ENCODE data around the gene POLE2.
"Not testable (repeated sequence)": the region's sequence is repeated elsewhere in the genome, so short reads cannot be mapped to it uniquely, and the experiment has no call there.

POLE2 gene

GRCh38 chr14:49657500-49657899 is 30.5 kb downstream of the POLE2 start:
- not testable (repeated sequence) for DNase-seq

DNA sequence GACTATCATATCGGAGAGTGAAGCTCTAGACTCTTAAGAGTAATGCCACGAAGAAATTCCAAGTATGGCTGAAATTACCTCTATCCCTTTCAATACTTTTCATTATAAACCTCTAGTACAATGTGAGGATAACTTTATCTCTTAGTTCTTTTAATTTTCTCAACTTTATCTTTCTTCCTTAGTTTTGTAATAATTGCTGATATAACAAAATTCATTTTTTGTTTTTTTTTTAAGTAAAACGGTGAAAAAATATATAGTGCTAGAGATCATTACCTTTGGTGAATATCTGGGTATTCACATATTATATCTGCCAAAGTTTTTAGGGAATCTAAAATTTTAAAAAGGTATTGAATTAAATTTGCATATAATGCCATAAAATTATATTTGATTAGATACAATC is 33.5 kb downstream of the POLE2 start:
- DNase-seq = no peak

- DNase-seq = no peak
These were observed 34.5 kb downstream of the POLE2 start for GRCh38 chr14:49653508-49653907.

DNA sequence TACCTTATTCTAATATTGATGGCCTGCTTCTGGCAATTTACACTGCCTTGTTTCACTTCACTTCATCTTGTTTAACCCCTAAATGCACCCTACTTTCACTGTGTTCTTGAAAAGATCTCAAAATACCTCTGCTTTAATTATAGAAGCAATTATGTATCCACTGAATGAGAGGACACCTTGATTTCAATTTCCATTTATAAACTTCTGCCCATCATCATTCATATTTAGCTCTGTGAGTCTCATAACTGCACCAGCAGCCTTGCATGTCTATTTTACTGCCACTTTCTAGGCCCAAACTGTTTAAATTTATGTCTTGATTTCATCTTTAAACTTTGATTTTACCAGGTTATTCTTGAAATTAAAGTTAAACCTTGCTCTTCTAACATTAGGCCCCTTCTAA is 45.9 kb downstream of the POLE2 start:
- DNase-seq = no peak

GRCh38 chr14:49641697-49642129 is 46.3 kb downstream of the POLE2 start:
- DNase-seq = no peak

GRCh38 chr14:49640540-49641417 is 47.2 kb downstream of the POLE2 start:
- DNase-seq = no peak

GRCh38 chr14:49637534-49638078 is 50.4 kb downstream of the POLE2 start:
- DNase-seq = no peak

DNA sequence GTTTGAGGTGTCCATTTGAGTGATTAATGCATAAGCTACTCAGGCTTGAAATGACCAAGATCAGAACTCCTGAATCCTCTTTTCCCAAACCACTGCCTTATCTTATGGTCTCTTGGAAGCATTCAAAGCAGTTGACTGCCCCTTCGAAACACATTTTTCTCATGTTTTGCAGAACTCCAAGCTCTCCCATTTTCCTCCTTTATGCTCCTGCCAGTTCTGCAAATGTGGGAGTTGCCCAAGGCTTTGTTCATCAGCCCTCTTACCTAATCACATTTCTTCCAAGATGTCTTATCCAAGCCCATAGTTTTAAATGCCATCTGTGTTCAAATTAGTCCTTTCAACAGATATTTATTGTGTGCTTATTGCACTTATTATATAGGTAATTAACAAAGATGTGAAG is 51.1 kb downstream of the POLE2 start:
- DNase-seq = no peak

DNA sequence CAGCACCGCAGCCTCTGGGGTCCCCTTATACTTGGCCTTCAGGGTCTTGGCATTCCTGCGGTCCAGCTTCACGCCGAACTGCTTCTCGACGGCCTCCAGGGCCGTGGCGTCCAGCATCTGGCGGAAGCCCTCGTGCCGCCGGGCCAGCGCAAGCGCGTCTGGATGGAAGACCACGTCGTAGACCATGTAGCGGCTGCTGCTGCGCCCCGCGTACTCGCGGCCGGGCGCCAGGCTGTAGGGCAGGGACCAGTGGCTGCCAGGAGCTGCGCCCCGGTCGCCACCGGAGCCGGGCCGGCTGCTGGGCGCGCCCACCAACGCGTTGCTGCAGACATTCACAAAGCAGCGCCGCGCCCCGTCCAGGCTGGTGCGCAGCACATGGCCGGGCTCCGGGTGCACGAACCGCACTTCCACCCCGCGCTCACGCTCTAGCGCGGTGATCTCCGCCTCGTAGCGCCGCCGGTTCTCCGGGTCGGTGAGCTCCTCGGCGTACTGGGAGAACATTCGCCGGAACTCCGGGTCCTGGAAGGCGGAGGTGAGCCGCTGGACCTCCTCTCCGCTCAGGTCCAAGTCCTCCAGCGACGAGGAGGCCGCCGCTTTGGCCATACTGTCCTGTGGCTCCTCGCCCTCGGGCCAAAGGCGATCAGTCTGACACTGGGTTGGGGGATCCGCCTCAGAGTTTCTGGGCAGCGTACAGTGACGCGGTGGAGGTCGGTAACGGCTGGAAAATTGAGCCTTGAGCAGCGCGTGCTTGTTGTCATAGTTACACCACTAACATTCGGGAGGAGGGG is 53.3 kb downstream of the POLE2 start, which contains the start of gene DNAAF2:
Gene DNAAF2 (minus strand): TSS at position 698 of the 788 bp plus-strand sequence. CDS start 95 bp downstream, at position 603.
- peak; percentile 85 for DNase-seq

GRCh38 chr14:49633640-49634546 is 54.1 kb downstream of the POLE2 start:
- peak; percentile 97 for DNase-seq

GRCh38 chr14:49623941-49624839 is 63.8 kb downstream of the POLE2 start:
- DNase-seq = no peak

GRCh38 chr14:49623387-49623786 is 64.6 kb downstream of the POLE2 start:
- DNase-seq = no peak

DNA sequence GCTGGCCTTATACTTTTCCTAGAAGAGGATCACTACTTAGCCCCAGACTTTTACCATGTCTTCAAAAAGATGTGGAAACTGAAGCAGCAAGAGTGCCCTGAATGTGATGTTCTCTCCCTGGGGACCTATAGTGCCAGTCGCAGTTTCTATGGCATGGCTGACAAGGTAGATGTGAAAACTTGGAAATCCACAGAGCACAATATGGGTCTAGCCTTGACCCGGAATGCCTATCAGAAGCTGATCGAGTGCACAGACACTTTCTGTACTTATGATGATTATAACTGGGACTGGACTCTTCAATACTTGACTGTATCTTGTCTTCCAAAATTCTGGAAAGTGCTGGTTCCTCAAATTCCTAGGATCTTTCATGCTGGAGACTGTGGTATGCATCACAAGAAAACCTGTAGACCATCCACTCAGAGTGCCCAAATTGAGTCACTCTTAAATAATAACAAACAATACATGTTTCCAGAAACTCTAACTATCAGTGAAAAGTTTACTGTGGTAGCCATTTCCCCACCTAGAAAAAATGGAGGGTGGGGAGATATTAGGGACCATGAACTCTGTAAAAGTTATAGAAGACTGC is 65.9 kb downstream of the POLE2 start:
- DNase-seq = no peak

DNA sequence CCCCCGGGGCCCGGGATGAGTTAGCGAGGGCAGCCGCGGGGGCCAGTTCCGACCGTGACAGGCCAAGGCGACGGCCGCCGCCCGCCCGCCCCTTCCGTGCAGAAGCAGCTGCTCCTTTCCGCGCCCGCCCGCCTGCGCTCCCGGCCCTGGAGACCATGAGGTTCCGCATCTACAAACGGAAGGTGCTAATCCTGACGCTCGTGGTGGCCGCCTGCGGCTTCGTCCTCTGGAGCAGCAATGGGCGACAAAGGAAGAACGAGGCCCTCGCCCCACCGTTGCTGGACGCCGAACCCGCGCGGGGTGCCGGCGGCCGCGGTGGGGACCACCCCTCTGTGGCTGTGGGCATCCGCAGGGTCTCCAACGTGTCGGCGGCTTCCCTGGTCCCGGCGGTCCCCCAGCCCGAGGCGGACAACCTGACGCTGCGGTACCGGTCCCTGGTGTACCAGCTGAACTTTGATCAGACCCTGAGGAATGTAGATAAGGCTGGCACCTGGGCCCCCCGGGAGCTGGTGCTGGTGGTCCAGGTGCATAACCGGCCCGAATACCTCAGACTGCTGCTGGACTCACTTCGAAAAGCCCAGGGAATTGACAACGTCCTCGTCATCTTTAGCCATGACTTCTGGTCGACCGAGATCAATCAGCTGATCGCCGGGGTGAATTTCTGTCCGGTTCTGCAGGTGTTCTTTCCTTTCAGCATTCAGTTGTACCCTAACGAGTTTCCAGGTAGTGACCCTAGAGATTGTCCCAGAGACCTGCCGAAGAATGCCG is 66.7 kb downstream of the POLE2 start:
- DNase-seq = peak; percentile 76

DNA sequence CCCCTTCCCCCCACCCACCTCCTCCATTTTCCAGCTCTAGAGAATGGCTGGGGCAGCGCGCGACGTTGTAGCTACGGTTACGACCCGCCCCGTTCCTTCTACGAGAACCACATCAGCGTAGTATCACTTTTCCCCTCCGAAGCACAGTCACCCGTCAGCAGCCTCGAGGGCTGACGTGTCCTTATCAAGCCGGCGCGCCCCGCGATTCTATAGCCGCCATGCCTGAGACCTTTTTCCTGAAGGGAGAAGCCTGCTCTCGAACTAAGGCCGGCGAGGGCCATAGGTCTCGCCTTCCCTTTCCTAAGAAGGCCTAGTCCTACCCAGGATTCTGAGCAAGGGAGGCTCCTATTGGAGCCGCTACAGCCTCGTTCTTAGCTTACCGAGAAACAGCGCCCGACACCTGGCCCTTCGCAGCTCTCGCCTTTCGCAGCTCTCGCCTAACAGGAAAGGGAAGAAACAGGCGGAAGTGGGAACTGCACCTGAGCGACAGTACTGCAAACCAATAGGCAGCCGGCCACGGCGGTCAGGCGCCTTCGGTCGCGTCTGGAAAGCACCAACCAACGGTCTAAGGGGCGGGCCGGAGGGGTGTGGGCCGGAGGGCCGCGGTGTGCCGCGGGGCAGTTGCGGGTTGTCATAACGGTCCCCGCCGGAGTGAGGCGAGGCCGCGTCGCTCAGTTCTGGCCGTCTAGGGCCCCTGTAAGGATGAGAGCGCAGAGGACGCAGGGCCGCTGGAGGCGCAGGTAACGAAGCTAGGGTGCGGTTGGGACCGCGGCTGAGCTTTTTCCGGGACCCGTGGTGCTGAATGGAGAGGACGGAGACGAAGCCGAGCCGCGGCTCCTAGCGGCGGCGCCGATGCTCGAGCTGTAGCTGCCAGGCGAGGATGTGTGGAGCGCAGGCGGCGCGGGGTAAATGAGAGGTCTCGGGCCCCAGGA is 67.6 kb downstream of the POLE2 start, which contains the start of the genes MGAT2 and RPL36AL:
Gene MGAT2 (plus strand): TSS at position 618 of the 932 bp plus-strand sequence. CDS start 470 bp downstream, outside the sequence.
Gene RPL36AL (minus strand): TSS at position 445 of the 932 bp plus-strand sequence. CDS start 1,522 bp downstream, outside the sequence.
- DNase-seq = peak; percentile 99

GRCh38 chr14:49619730-49620129 is 68.3 kb downstream of the POLE2 start:
- no peak for DNase-seq

- not testable (repeated sequence) for DNase-seq
These were observed 68.7 kb downstream of the POLE2 start for GRCh38 chr14:49619273-49619672.

- DNase-seq = no peak
These were observed 70.0 kb downstream of the POLE2 start for GRCh38 chr14:49617852-49618519.
